Measurements from ENCODE around the gene GP2. TPM values are rescaled to one million over a fixed set of nuclear protein-coding genes. Genes with fewer than 3 reads are reported as not detected.

GP2 gene
- total RNA-seq, 4 donors from 2014 or later: 0.31 TPM; not detected in 3

DNA sequence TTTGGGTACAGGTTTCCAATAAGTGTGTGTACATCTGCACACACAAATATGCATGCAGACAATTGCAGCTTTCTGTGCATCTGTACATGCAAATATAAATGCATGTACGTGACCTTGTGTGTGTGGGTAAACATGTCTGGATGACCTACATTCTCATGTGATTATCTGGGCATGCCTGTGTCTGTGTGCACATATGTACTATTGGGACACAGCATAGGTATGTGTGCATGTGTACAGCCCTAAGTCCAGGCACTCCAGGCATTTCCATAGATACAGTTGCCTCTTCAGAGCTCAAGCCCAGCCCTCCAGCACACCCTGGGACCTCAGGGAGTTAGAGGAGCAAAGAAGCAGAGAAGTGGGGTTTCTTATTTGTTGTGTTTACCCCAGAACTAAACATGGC lies 7.1 kb upstream of the GP2 start:
- DNase-seq (ENCODE audit: low spot score in 2 of 2): no peak
- H3K27ac ChIP-seq: no peak overlapping the region
- no peaks in the 10 kb centered on the region for H3K36me3 ChIP-seq
- no peak overlapping the region for H3K4me3 ChIP-seq
- H3K9me3 ChIP-seq: no peaks in the 10 kb centered on the region
- no peak for TF ChIP-seq EP300 (IDR thresholded peaks at IDR 0.05)
- TF ChIP-seq, protein P1, sequence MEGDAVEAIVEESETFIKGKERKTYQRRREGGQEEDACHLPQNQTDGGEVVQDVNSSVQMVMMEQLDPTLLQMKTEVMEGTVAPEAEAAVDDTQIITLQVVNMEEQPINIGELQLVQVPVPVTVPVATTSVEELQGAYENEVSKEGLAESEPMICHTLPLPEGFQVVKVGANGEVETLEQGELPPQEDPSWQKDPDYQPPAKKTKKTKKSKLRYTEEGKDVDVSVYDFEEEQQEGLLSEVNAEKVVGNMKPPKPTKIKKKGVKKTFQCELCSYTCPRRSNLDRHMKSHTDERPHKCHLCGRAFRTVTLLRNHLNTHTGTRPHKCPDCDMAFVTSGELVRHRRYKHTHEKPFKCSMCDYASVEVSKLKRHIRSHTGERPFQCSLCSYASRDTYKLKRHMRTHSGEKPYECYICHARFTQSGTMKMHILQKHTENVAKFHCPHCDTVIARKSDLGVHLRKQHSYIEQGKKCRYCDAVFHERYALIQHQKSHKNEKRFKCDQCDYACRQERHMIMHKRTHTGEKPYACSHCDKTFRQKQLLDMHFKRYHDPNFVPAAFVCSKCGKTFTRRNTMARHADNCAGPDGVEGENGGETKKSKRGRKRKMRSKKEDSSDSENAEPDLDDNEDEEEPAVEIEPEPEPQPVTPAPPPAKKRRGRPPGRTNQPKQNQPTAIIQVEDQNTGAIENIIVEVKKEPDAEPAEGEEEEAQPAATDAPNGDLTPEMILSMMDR (IDR thresholded peaks at IDR 0.05): no peak
- TF ChIP-seq POLR2AphosphoS5 (IDR thresholded peaks at IDR 0.05): no peak
- TF ChIP-seq POLR2A (IDR thresholded peaks at IDR 0.05): no peak
- no peaks in the 10 kb centered on the region for H3K4me1 ChIP-seq
- peaks cover 7% of the 10 kb centered on the region for H3K27me3 ChIP-seq
- WGBS: 80% methylated on average over 1 of the region's 1 CpG

DNA sequence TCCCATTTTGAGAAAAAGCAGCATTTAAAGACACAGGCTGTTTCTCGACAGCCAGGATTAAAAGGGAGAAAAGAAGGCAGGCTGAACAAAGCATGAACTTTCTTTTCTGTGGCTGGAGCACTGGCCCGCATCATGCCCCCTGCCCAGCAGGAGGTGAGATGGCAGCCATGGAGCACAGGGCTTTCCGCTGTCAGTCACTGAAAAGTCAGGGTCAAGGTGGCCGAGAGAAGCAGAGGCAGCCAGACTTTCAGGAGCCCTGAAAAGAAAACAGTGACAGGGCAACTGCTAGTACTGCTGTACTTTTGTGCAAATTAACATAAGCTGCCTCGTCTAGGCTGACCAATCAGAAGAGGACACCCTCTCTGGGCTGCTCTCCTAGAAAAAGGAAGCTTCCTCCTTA lies 5.8 kb upstream of the GP2 start:
- H3K9me3 ChIP-seq: no peaks in the 10 kb centered on the region
- TF ChIP-seq POLR2AphosphoS5 (IDR thresholded peaks at IDR 0.05): no peak
- TF ChIP-seq, protein P1 (IDR thresholded peaks at IDR 0.05): no peak
- TF ChIP-seq POLR2A (IDR thresholded peaks at IDR 0.05): no peak
- TF ChIP-seq EP300 (IDR thresholded peaks at IDR 0.05): no peak
- peaks cover 3% of the 10 kb centered on the region for H3K27me3 ChIP-seq
- WGBS: 73% methylated on average over 5 of the region's 5 CpGs
- no peak overlapping the region for H3K27ac ChIP-seq
- H3K4me1 ChIP-seq: no peaks in the 10 kb centered on the region
- no peak for DNase-seq (ENCODE audit: low spot score in 2 of 2)
- no peak overlapping the region for H3K4me3 ChIP-seq
- no peaks in the 10 kb centered on the region for H3K36me3 ChIP-seq

DNA sequence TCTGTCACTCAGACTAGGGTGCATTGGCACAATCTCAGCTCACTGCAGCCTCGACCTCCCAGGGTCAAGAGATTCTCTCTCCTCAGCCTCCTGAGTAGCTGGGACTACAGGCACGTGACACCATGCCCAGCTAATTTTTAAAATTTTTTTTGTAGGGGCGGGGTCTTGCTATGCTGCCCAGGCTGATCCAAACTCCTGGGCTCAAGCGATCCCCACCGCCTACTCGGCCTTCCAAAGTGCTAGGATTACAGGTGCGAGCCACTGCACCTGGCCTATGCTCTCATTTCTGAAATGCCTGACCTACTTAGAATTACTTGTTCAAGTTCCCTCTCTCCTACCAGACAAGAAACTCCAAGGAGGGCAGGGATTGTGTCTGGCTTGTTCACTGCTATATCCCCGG lies 5.1 kb upstream of the GP2 start:
- Histone ChIP-seq H3K4me1 (no peaks in the 10 kb centered on the region), H3K27me3 (peaks cover 2% of the 10 kb centered on the region), H3K27ac (no peak overlapping the region), H3K9me3 (no peaks in the 10 kb centered on the region), H3K36me3 (no peaks in the 10 kb centered on the region), H3K4me3 (no peak overlapping the region)
- 84% methylated on average over 8 of the region's 8 CpGs for WGBS
- no peak for DNase-seq (ENCODE audit: low spot score in 2 of 2)
- TF ChIP-seq, protein P1 (IDR thresholded peaks at IDR 0.05): no peak
- TF ChIP-seq POLR2A (IDR thresholded peaks at IDR 0.05): no peak
- TF ChIP-seq POLR2AphosphoS5 (IDR thresholded peaks at IDR 0.05): no peak
- TF ChIP-seq EP300 (IDR thresholded peaks at IDR 0.05): no peak

DNA sequence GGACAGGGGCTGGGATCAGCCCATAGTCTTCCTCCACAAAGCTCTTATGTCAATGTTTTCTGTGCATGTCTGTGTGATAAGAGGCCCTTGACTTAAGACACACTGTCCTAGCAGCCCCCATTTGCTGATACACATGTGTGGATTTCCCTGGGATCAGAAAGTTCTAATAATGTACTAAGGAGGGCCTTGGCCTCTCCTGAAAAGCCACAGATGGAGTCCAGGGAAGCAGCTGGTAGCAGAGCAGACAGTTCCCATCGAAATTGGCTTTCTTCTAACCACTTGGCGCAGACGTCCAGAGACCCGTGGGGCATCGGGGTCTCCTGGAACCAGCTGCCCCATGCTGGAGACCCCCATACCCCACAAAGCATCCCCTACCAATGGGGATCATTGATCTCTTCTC lies 4.3 kb upstream of the GP2 start:
- H3K27me3 ChIP-seq: peaks cover 2% of the 10 kb centered on the region
- TF ChIP-seq POLR2AphosphoS5 (IDR thresholded peaks at IDR 0.05): no peak
- TF ChIP-seq POLR2A (IDR thresholded peaks at IDR 0.05): no peak
- TF ChIP-seq, protein P1 (IDR thresholded peaks at IDR 0.05): no peak
- TF ChIP-seq EP300 (IDR thresholded peaks at IDR 0.05): no peak
- no peaks in the 10 kb centered on the region for H3K36me3 ChIP-seq
- no peak overlapping the region for H3K27ac ChIP-seq
- no peaks in the 10 kb centered on the region for H3K9me3 ChIP-seq
- no peak overlapping the region for H3K4me3 ChIP-seq
- no peaks in the 10 kb centered on the region for H3K4me1 ChIP-seq
- DNase-seq (ENCODE audit: low spot score in 2 of 2): no peak
- WGBS: 91% methylated on average over 4 of the region's 5 CpGs

DNA sequence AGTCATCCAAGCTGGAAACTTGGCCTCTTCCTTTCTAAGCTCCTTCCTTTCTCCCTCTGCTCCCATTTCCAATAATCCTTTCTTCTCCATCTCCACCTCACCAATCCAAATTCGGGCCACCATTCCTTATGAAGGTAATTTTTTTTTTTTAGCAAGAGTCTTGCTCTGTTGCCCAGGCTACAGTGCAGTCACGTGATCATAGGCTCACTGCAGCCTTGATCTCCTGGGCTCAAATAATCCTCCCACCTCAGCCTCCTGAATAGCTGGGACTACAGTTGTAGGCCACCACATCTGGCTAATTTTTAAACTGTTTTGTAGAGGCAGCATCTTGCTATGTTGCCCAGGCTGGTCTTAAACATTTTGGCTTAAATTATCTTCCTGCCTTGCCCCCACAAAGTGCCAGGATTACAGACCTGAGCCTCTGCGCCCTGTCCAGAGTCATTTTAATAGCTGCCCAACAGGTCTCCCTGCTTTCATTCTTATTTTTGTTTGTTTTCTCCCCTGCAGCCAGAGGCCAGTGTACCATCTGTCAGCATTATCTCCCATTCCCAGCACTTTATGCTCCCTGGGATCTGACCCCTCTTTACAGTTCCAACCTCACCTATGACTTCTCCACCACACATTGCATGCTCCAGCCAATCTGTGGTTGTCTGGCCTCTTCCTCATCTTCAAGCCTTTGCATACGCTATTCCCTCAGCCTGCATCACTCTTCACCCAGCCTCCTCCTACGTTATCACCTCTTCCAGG lies 2.3 kb upstream of the GP2 start:
- DNase-seq (ENCODE audit: low spot score in 2 of 2): no peak
- 75% methylated on average over 5 of the region's 5 CpGs for WGBS
- H3K27ac ChIP-seq: no peak overlapping the region
- no peak overlapping the region for H3K4me3 ChIP-seq
- no peaks in the 10 kb centered on the region for H3K4me1 ChIP-seq
- H3K27me3 ChIP-seq: peaks cover 6% of the 10 kb centered on the region
- H3K36me3 ChIP-seq: no peaks in the 10 kb centered on the region
- TF ChIP-seq POLR2AphosphoS5 (IDR thresholded peaks at IDR 0.05): no peak
- TF ChIP-seq, protein P1 (IDR thresholded peaks at IDR 0.05): no peak
- TF ChIP-seq POLR2A (IDR thresholded peaks at IDR 0.05): no peak
- TF ChIP-seq EP300 (IDR thresholded peaks at IDR 0.05): no peak
- H3K9me3 ChIP-seq: no peaks in the 10 kb centered on the region
